HCT116 (cell line): ENCODE measurements around the gene AOAH. TPM values are rescaled to one million over a fixed set of nuclear protein-coding genes. Genes with fewer than 3 reads are reported as not detected.

Experiments
- ATAC-seq: fragments of 200-7000 bp; cut with Tn5 transposase; 2 replicates; pipeline ENCODE4 v1.9.1; 2020; ENCODE audit warnings: mild to moderate bottlenecking, moderate library complexity
- BruUV-seq: library from RNA; stranded (reverse); fragments of 400-500 nt; replicated peaks from 2 replicates; lab custom pipeline; 2021; lab: Mats Ljungman, UMichigan
- CTCF ChIA-PET: fragments of 300-600 bp; sonication (Branson Sonifier 250); formaldehyde crosslinking; loops from one replicate; lab custom pipeline; 2021; ENCODE audit warnings: antibody characterized with exemption; lab: Charles Lee
- POLR2A ChIA-PET: fragments of 300-600, 350-600 bp; sonication (Branson Sonifier 250); formaldehyde crosslinking; loops from one replicate; lab custom pipeline; 2021; ENCODE audit warnings: antibody characterized with exemption; lab: Charles Lee
- RAD21 ChIA-PET, 2 experiments: fragments of 300-600 bp; sonication (Branson Sonifier 250); formaldehyde crosslinking; loops; one replicate each; lab custom pipeline; 2023; ENCODE audit warnings: low total read pairs in 2 of 2; ENCODE audit not compliant: uncharacterized antibody in 2 of 2, unreplicated experiment in 2 of 2, low non-redundant PET in 1 of 2; lab: Charles Lee
- DNase-seq: peaks from one replicate; pipeline ENCODE4 v3.0.0-alpha.2; 2010; ENCODE audit warnings: low read depth, low spot score
- H2AFZ ChIP-seq: fragments of 200-600 bp; shearing (Covaris generic), sonication (generic); 2 replicates; pipeline ENCODE4 v1.6.1; 2017; ENCODE audit warnings: low read depth, mixed run types, mixed read lengths, antibody characterized with exemption, low read length; ENCODE audit not compliant: poor library complexity, severe bottlenecking
- H3K27ac ChIP-seq: 2 replicates; pipeline ENCODE4 v1.5.1; 2012; ENCODE audit warnings: low read depth, low read length
- H3K27me3 ChIP-seq: fragments of 200-600 bp; sonication (generic); 2 replicates; pipeline ENCODE4 v1.6.1; 2016; ENCODE audit warnings: mixed run types, low read length, mixed read lengths; ENCODE audit not compliant: insufficient read depth
- H3K36me3 ChIP-seq, 2 experiments: fragments of 200-500 bp in 1 of 2; fragments of 200-600 bp in 1 of 2; sonication (Bioruptor generic) in 1 of 2; sonication (generic) in 1 of 2; 2 replicates each; pipeline versions ENCODE4 v1.5.1 to v1.6.1; 2014 to 2016; ENCODE audit warnings: low read length in 2 of 2, inconsistent platforms in 1 of 2, mixed read lengths in 1 of 2, mixed run types in 1 of 2; ENCODE audit not compliant: insufficient read depth in 2 of 2, control insufficient read depth in 1 of 2
- H3K4me1 ChIP-seq, 2 experiments: fragments of 200-600 bp in 1 of 2; sonication (generic) in 1 of 2; 2 replicates each; pipeline versions ENCODE4 v1.5.1 to v1.6.1; 2012 to 2017; ENCODE audit warnings: low read length in 2 of 2, inconsistent platforms in 1 of 2, mild to moderate bottlenecking in 1 of 2, mixed read lengths in 1 of 2, mixed run types in 1 of 2, moderate library complexity in 1 of 2; ENCODE audit not compliant: insufficient read depth in 2 of 2, control insufficient read depth in 1 of 2
- H3K4me2 ChIP-seq: fragments of 200-600 bp; sonication (generic); 2 replicates; pipeline ENCODE4 v1.6.1; 2017; ENCODE audit warnings: mixed run types, low read length, mixed read lengths
- H3K4me3 ChIP-seq, 2 experiments: fragments of 200-600 bp in 1 of 2; sonication (generic) in 1 of 2; replicated peaks in 1 of 2; 2 replicates each; pipeline ENCODE4 v1.5.1; 2011 to 2016; ENCODE audit warnings: low read length in 2 of 2, control low read depth in 1 of 2, low read depth in 1 of 2, mild to moderate bottlenecking in 1 of 2, mixed read lengths in 1 of 2, mixed run types in 1 of 2
- H3K79me2 ChIP-seq: fragments of 200-600 bp; sonication (generic); 2 replicates; pipeline ENCODE4 v1.6.1; 2017; ENCODE audit warnings: mild to moderate bottlenecking, mixed run types, low read length, moderate library complexity, mixed read lengths; ENCODE audit not compliant: insufficient read depth
- H3K9ac ChIP-seq: fragments of 200-600 bp; sonication (generic); 2 replicates; pipeline ENCODE4 v1.6.1; 2016; ENCODE audit warnings: low read length, mixed read lengths
- H3K9me2 ChIP-seq: fragments of 200-600 bp; sonication (generic), shearing (Covaris generic); 2 replicates; pipeline ENCODE4 v1.6.1; 2017; ENCODE audit warnings: mixed run types, mild to moderate bottlenecking, moderate library complexity; ENCODE audit not compliant: insufficient read depth
- H3K9me3 ChIP-seq, 2 experiments: fragments of 200-500 bp in 1 of 2; fragments of 200-600 bp in 1 of 2; sonication (Bioruptor generic) in 1 of 2; sonication (generic) in 1 of 2; 2 replicates each; pipeline ENCODE4 v1.6.1; 2014 to 2017; ENCODE audit warnings: low read length in 2 of 2, mixed read lengths in 2 of 2, inconsistent platforms in 1 of 2, low read depth in 1 of 2, mild to moderate bottlenecking in 1 of 2, mixed run types in 1 of 2, moderate library complexity in 1 of 2; ENCODE audit not compliant: control insufficient read depth in 1 of 2, insufficient read depth in 1 of 2
- H4K20me1 ChIP-seq: fragments of 200-600 bp; sonication (generic), shearing (Covaris generic); 2 replicates; pipeline ENCODE4 v1.6.1; 2017; ENCODE audit warnings: mixed run types, mild to moderate bottlenecking, moderate library complexity; ENCODE audit not compliant: insufficient read depth
- CBX3 ChIP-seq: IDR thresholded peaks from 2 replicates; pipeline ENCODE4 v1.6.1; 2012; ENCODE audit warnings: low read depth
- CEBPB ChIP-seq: IDR thresholded peaks from 2 replicates; pipeline ENCODE4 v1.6.1; 2012; ENCODE audit warnings: low read depth
- ELF1 ChIP-seq: IDR thresholded peaks from 2 replicates; pipeline ENCODE4 v1.6.1; 2012; ENCODE audit warnings: low read depth, borderline replicate concordance
- EZH2 ChIP-seq: fragments of 200-600 bp; sonication (generic); IDR thresholded peaks from 2 replicates; pipeline ENCODE4 v1.6.1; 2017; ENCODE audit warnings: antibody characterized with exemption, mixed run types
- EZH2phosphoT487 ChIP-seq: fragments of 200-600 bp; IDR thresholded peaks from 2 replicates; pipeline ENCODE4 v1.6.1; 2018; ENCODE audit warnings: antibody characterized with exemption, borderline replicate concordance
- FOSL1 ChIP-seq: IDR thresholded peaks from 2 replicates; pipeline ENCODE4 v1.6.1; 2012; ENCODE audit warnings: low read depth
- JUND ChIP-seq: IDR thresholded peaks from 2 replicates; pipeline ENCODE4 v1.6.1; 2012
- POLR2A ChIP-seq: IDR thresholded peaks from 2 replicates; pipeline ENCODE4 v1.7.0; 2011; ENCODE audit warnings: borderline replicate concordance; ENCODE audit not compliant: insufficient read depth, insufficient read length; ENCODE audit errors: extremely low read depth
- SIN3A ChIP-seq: IDR thresholded peaks from 2 replicates; pipeline ENCODE4 v1.6.1; 2012; ENCODE audit warnings: low read depth
- SP1 ChIP-seq: IDR thresholded peaks from 2 replicates; pipeline ENCODE4 v1.6.1; 2012; ENCODE audit warnings: low read depth
- SRF ChIP-seq: IDR thresholded peaks from 2 replicates; pipeline ENCODE4 v1.6.1; 2012; ENCODE audit warnings: low read depth
- TCF7L2 ChIP-seq: IDR thresholded peaks from 2 replicates; pipeline ENCODE4 v1.7.0; 2011; ENCODE audit warnings: borderline replicate concordance, inconsistent platforms; ENCODE audit not compliant: insufficient read depth, insufficient read length; ENCODE audit errors: extremely low read depth
- YY1 ChIP-seq: IDR thresholded peaks from 2 replicates; pipeline ENCODE4 v1.6.1; 2011; ENCODE audit warnings: low read length, low read depth, moderate library complexity, mild to moderate bottlenecking; ENCODE audit not compliant: insufficient replicate concordance; ENCODE audit errors: extremely low read depth
- ZFX ChIP-seq: fragments of 450-650 bp; IDR thresholded peaks from 2 replicates; pipeline ENCODE4 v1.6.1; 2017
- intact Hi-C: fragments of 100-400 bp; cut with micrococcal nuclease; formaldehyde crosslinking; loops from 2 replicates; pipeline ENCODE4 v1.10.0; 2022
- total RNA-seq: library from RNA; stranded (reverse); gene quantifications from one replicate; pipeline ENCODE4 v1.2.1, GENCODE V29; 2021; ENCODE audit not compliant: unreplicated experiment
- TF ChIP-seq, protein P1 (sequence below), 3 experiments: fragments of 200-600 bp in 1 of 3; sonication (generic) in 1 of 3; IDR thresholded peaks in 2 of 3; conservative IDR thresholded peaks in 1 of 3; 2 replicates each; pipeline ENCODE4 v1.5.1; 2012 to 2017; ENCODE audit warnings: low read depth in 2 of 3, low read length in 2 of 3, antibody characterized with exemption in 1 of 3, borderline replicate concordance in 1 of 3, control low read depth in 1 of 3, mild to moderate bottlenecking in 1 of 3, mixed read lengths in 1 of 3, mixed run types in 1 of 3, moderate library complexity in 1 of 3; ENCODE audit not compliant: insufficient read depth in 1 of 3
- TF ChIP-seq, protein P2 (sequence below): IDR thresholded peaks from 2 replicates; pipeline ENCODE4 v1.6.1; 2012
- TF ChIP-seq, protein P3 (sequence below): IDR thresholded peaks from 2 replicates; pipeline ENCODE4 v1.6.1; 2012
- TF ChIP-seq, protein P4 (sequence below): IDR thresholded peaks from 2 replicates; pipeline ENCODE4 v1.6.1; 2011; ENCODE audit warnings: mild to moderate bottlenecking, low read length, moderate library complexity; ENCODE audit not compliant: insufficient replicate concordance; ENCODE audit errors: extremely low read depth

Gene AOAH
- total RNA-seq, 1 experiment from 2014 or later, result 1.1 TPM

DNA sequence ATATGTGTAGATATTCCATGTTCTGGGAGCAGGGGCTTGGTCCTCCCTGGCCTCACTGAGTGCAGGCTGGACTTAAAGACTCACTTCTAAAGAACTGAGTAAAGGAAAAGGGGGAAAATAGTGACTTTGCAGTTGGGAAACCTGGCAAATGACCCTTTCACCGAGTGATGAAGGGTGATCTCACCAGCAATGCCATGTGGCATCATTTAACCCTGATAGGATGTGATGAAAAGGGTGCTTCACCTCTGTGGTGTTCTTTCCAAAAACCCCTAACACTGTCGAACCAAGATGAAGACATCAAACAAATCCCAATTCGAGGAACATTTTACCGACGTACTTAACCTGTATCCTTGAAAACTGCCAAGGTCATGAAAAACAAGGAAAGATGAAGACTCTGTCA lies 71.9 kb downstream of the AOAH start:
- no TSS peak for BruUV-seq
- intact Hi-C loops, result no loop called here
- H3K4me1 ChIP-seq, result peaks cover 0 to 6% of the 10 kb centered on the region in 2 experiments; a peak in 2 of 4 replicates
- H3K36me3 ChIP-seq, result no peaks in the 10 kb centered on the region
- no peaks in the 10 kb centered on the region for H3K9me2 ChIP-seq
- no peak overlapping the region for H3K9ac ChIP-seq
- DNase-seq, result no peak
- POLR2A ChIA-PET, result no interaction called here
- TF ChIP-seq EZH2 (no peak), CEBPB (no peak), ELF1 (no peak), CBX3 (no peak), TCF7L2 (no peak), ZFX (no peak), SRF (no peak), FOSL1 (no peak), SP1 (no peak), YY1 (no peak), POLR2A (no peak), SIN3A (no peak), JUND (no peak), EZH2phosphoT487 (no peak)
- TF ChIP-seq, protein P1, sequence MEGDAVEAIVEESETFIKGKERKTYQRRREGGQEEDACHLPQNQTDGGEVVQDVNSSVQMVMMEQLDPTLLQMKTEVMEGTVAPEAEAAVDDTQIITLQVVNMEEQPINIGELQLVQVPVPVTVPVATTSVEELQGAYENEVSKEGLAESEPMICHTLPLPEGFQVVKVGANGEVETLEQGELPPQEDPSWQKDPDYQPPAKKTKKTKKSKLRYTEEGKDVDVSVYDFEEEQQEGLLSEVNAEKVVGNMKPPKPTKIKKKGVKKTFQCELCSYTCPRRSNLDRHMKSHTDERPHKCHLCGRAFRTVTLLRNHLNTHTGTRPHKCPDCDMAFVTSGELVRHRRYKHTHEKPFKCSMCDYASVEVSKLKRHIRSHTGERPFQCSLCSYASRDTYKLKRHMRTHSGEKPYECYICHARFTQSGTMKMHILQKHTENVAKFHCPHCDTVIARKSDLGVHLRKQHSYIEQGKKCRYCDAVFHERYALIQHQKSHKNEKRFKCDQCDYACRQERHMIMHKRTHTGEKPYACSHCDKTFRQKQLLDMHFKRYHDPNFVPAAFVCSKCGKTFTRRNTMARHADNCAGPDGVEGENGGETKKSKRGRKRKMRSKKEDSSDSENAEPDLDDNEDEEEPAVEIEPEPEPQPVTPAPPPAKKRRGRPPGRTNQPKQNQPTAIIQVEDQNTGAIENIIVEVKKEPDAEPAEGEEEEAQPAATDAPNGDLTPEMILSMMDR (IDR thresholded peaks at IDR 0.05 in 2 of 3, conservative IDR thresholded peaks at IDR 0.05 in 1 of 3; ENCODE audit: borderline replicate concordance in 1 of 3, insufficient read depth in 1 of 3, low read depth in 2 of 3, low read length in 2 of 3), result no peak
- TF ChIP-seq, protein P2, sequence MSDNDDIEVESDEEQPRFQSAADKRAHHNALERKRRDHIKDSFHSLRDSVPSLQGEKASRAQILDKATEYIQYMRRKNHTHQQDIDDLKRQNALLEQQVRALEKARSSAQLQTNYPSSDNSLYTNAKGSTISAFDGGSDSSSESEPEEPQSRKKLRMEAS, result no peak
- TF ChIP-seq, protein P3, sequence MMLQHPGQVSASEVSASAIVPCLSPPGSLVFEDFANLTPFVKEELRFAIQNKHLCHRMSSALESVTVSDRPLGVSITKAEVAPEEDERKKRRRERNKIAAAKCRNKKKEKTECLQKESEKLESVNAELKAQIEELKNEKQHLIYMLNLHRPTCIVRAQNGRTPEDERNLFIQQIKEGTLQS, result no peak
- TF ChIP-seq, protein P4, sequence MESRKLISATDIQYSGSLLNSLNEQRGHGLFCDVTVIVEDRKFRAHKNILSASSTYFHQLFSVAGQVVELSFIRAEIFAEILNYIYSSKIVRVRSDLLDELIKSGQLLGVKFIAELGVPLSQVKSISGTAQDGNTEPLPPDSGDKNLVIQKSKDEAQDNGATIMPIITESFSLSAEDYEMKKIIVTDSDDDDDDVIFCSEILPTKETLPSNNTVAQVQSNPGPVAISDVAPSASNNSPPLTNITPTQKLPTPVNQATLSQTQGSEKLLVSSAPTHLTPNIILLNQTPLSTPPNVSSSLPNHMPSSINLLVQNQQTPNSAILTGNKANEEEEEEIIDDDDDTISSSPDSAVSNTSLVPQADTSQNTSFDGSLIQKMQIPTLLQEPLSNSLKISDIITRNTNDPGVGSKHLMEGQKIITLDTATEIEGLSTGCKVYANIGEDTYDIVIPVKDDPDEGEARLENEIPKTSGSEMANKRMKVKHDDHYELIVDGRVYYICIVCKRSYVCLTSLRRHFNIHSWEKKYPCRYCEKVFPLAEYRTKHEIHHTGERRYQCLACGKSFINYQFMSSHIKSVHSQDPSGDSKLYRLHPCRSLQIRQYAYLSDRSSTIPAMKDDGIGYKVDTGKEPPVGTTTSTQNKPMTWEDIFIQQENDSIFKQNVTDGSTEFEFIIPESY, result no peak
- TF ChIP-seq, all 23 proteins: peak for 0
- Histone ChIP-seq H3K79me2 (no peaks in the 10 kb centered on the region), H3K4me2 (no peak overlapping the region), H3K9me3 (no peaks in the 10 kb centered on the region), H4K20me1 (no peaks in the 10 kb centered on the region), H3K27ac (no peak overlapping the region), H3K27me3 (no peaks in the 10 kb centered on the region), H3K4me3 (no peak overlapping the region), H2AFZ (no peak overlapping the region)
- ChIA-PET RAD21 (no interaction called here), CTCF (no interaction called here)
- ATAC-seq, result no peak
